K562 (cell line): Measurements from ENCODE around the gene MYB. TPM values are rescaled to one million over a fixed set of nuclear protein-coding genes. Genes with fewer than 3 reads are reported as not detected.

ENCODE experiments used
- ELF1 ChIP-seq: fragments of 200-800 bp; sonication (Bioruptor generic); IDR thresholded peaks from 2 replicates; pipeline ENCODE4 v1.6.1; 2016; ENCODE audit warnings: missing genetic modification characterization, missing compliant biosample characterization
- EP400 ChIP-seq: fragments of 450-650 bp; IDR thresholded peaks from 2 replicates; pipeline ENCODE4 v1.6.1; 2017; ENCODE audit warnings: antibody characterized with exemption, mild to moderate bottlenecking, moderate library complexity
- GTF2E2 ChIP-seq: fragments of 200-800 bp; sonication (Bioruptor generic); IDR thresholded peaks from 2 replicates; pipeline ENCODE4 v1.6.1; 2016; ENCODE audit warnings: missing genetic modification characterization, missing compliant biosample characterization
- HDAC3 ChIP-seq: fragments of 450-650 bp; IDR thresholded peaks from 2 replicates; pipeline ENCODE4 v1.6.1; 2018; ENCODE audit warnings: borderline replicate concordance, mild to moderate bottlenecking, moderate library complexity; ENCODE audit not compliant: partially characterized antibody
- KAT8 ChIP-seq: fragments of 450-650 bp; IDR thresholded peaks from 2 replicates; pipeline ENCODE4 v1.6.1; 2016; ENCODE audit warnings: low read depth, mild to moderate bottlenecking
- PTTG1 ChIP-seq: fragments of 450-650 bp; IDR thresholded peaks from 2 replicates; pipeline ENCODE4 v1.6.1; 2016; ENCODE audit warnings: low read depth, mild to moderate bottlenecking, missing genetic modification characterization, missing compliant biosample characterization
- ZBED1 ChIP-seq: IDR thresholded peaks from 2 replicates; pipeline ENCODE4 v1.6.1; 2014
- ZFX ChIP-seq: sonication (generic); formaldehyde crosslinking; IDR thresholded peaks from 2 replicates; pipeline ENCODE4 v1.8.0; 2022; ENCODE audit warnings: mild to moderate bottlenecking, missing genetic modification reagents, moderate library complexity
- ZMIZ1 ChIP-seq, 2 experiments: fragments of 150-350 bp in 1 of 2; IDR thresholded peaks; 2 replicates each; pipeline ENCODE4 v1.6.1; 2012 to 2016; ENCODE audit warnings: low read depth in 2 of 2, low read length in 2 of 2, mild to moderate bottlenecking in 1 of 2, moderate library complexity in 1 of 2
- ZNF23 ChIP-seq: fragments of 250-450 bp; sonication (Bioruptor Pico); IDR thresholded peaks from 2 replicates; pipeline ENCODE4 v1.4.0; 2020; ENCODE audit warnings: mild to moderate bottlenecking
- ZNF431 ChIP-seq: sonication (generic); formaldehyde crosslinking; IDR thresholded peaks from 2 replicates; pipeline ENCODE4 v1.8.0; 2022; ENCODE audit warnings: mild to moderate bottlenecking, missing genetic modification reagents
- ZNF57 ChIP-seq: fragments of 450-650 bp; formaldehyde crosslinking; IDR thresholded peaks from 2 replicates; pipeline ENCODE4 v1.4.0; 2020; ENCODE audit warnings: mild to moderate bottlenecking, moderate library complexity
- ZNF584 ChIP-seq: fragments of 200-800 bp; sonication (Bioruptor generic); IDR thresholded peaks from 2 replicates; pipeline ENCODE4 v1.6.1; 2016; ENCODE audit warnings: low read depth, mild to moderate bottlenecking, missing genetic modification characterization, missing compliant biosample characterization
- ZSCAN29 ChIP-seq: fragments of 450-650 bp; IDR thresholded peaks from 2 replicates; pipeline ENCODE4 v1.6.1; 2017
- polyA plus RNA-seq, 8 experiments: library from polyadenylated mRNA; depleted of rRNA in 4 of 8; stranded (reverse) in 5 of 8; unstranded in 3 of 8; fragments of >200 nt; fragmentation: Nextera tagmentation in 2 of 8; fragmentation: Illumina TruSeq in 1 of 8; extraction: Ambion mirVana in 2 of 8; extraction: Trizol in 1 of 8; gene quantifications; 2 replicates each; pipeline versions ENCODE4 v1.2.1 to v1.2.3, GENCODE V29; 2011 to 2014; ENCODE audit warnings: inconsistent platforms in 1 of 8, missing spikeins in 1 of 8
- total RNA-seq, 7 experiments: library from RNA; depleted of rRNA in 6 of 7; stranded (reverse); fragments of >200 nt in 6 of 7; fragmentation: Illumina TruSeq in 2 of 7; extraction: Trizol in 2 of 7; gene quantifications; 2 replicates each; pipeline versions ENCODE4 v1.2.1 to v1.2.3, GENCODE V29; 2011 to 2021; ENCODE audit warnings: low replicate concordance in 1 of 7
- TF ChIP-seq, protein P1 (sequence below): fragments of 450-650 bp; IDR thresholded peaks from 2 replicates; pipeline ENCODE4 v1.6.1; 2016; ENCODE audit warnings: mild to moderate bottlenecking

MYB gene
- total and polyA plus RNA-seq, 9 of the 15 experiments (the other 6 are each of a cell fraction or from before 2014, with no cell fraction given), result 35.8 to 218 (median 140) TPM

DNA sequence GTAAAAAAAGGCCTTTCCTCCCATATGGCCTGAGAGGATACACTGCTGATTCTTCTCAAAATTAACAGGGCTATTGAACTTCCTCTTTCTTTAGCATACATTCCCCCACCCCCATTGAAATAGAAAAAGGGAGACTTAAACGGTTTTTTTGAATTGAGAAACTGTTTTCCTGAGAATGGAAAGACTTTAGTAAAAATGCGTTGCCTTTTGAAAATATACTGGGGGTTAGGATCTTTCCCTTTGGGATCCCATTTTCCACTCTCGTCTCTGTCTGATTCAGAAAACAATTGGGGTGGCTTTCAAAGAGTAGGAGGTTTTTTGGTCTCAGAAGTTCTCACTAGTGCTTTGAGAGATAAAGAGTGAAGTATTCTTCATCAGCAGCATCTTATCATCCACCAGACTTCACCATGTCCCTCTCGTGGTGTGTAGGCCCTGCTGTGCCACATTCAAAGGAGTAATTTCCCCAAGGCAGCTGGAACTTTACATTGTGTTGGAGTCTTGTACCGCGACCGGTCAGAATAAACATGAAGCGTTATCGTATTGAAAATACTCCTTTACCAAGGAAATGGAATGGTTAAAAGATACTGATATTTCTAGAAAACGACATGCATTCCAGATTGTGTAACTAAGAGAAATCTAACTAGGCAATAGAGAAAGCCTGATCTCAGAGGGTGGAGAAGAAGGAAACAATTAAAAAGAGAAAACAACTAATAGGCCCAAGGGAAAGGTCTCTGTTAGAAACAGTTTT is 10.6 kb downstream of the MYB start (continued):
- TF ChIP-seq HDAC3 (peak; percentile 54), ZMIZ1 (IDR thresholded peaks at IDR 0.05; ENCODE audit: low read depth in 2 of 2, low read length in 2 of 2) (peak in 1 of 2 experiments; percentile 47; a peak in 1 of 4 replicates), ZBED1 (no peak), KAT8 (0 out of 2 replicates have a peak, but pooled peaks have one; percentile 14), ELF1 (no peak; the same call in 1 of the 2 replicates), GTF2E2 (tag) (peak; percentile 72; the same call in 1 of the 2 replicates), ZNF584 (CRISPR knock-in tag) (no peak), ZFX (CRISPR knock-in tag) (peak; percentile 85), PTTG1 (0 out of 2 replicates have a peak, but pooled peaks have one; percentile 28), ZNF431 (CRISPR knock-in tag) (0 out of 2 replicates have a peak, but pooled peaks have one; percentile 30), EP400 (peak; percentile 17; the same call in 1 of the 2 replicates), ZSCAN29 (peak; percentile 43; the same call in 1 of the 2 replicates), ZNF23 (CRISPR knock-in tag) (0 out of 2 replicates have a peak, but pooled peaks have one; percentile 59), ZNF57 (CRISPR knock-in tag) (no peak)
- TF ChIP-seq, protein P1, sequence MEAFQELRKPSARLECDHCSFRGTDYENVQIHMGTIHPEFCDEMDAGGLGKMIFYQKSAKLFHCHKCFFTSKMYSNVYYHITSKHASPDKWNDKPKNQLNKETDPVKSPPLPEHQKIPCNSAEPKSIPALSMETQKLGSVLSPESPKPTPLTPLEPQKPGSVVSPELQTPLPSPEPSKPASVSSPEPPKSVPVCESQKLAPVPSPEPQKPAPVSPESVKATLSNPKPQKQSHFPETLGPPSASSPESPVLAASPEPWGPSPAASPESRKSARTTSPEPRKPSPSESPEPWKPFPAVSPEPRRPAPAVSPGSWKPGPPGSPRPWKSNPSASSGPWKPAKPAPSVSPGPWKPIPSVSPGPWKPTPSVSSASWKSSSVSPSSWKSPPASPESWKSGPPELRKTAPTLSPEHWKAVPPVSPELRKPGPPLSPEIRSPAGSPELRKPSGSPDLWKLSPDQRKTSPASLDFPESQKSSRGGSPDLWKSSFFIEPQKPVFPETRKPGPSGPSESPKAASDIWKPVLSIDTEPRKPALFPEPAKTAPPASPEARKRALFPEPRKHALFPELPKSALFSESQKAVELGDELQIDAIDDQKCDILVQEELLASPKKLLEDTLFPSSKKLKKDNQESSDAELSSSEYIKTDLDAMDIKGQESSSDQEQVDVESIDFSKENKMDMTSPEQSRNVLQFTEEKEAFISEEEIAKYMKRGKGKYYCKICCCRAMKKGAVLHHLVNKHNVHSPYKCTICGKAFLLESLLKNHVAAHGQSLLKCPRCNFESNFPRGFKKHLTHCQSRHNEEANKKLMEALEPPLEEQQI, result peak; percentile 71; the same call in 1 of the 2 replicates
- TF ChIP-seq, all 486 proteins: peak for 120
